SK-N-MC (cell line): ENCODE measurements around the gene CACTIN.

Experiments used
- EZH2 ChIP-seq: fragments of 200-600 bp; sonication (generic); IDR thresholded peaks from one replicate; pipeline ENCODE4 v1.6.1; 2017; ENCODE audit warnings: antibody characterized with exemption
- POLR2AphosphoS5 ChIP-seq: IDR thresholded peaks from 2 replicates; pipeline ENCODE4 v1.6.1; 2012; ENCODE audit warnings: mild to moderate bottlenecking, low read depth, low read length, borderline replicate concordance

DNA sequence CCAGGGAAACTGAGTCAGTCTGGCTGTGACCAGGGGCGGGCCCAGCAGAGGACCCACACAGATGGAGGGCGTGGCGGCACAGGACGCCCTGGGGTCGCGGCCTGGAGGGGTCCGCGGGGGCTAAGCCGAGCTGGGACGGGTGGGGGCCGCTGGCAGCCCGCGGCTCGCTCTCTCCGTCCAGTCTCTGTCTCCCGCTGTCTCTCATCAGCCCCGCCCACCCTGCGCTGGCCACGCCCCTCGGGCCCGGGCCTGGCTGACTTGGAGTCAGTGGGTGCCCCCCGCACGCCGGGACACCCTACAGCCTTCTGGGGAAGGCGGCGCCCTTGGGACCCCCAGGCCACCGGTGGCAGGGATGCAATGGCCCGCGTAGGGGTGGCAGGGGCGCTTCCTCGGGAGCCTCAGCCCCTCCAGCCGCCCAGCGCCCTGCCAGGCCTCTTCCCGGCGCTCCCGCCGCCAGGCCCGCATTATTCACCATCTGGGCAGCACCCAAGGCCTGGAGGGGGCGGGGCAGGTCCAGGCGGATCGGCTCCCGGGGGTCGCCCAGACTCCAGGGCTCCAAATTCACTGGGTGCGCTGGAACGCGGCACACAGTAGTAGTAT is 19.8 kb downstream of the CACTIN start, which contains the start of gene TBXA2R:
- TF ChIP-seq EZH2 (no peak), POLR2AphosphoS5 (no peak)
